ENCODE data around the gene CDK5RAP1.
"Not testable (repeated sequence)": the region's sequence is repeated elsewhere in the genome, so short reads cannot be mapped to it uniquely, and the experiment has no call there.

The CDK5RAP1 gene

DNA sequence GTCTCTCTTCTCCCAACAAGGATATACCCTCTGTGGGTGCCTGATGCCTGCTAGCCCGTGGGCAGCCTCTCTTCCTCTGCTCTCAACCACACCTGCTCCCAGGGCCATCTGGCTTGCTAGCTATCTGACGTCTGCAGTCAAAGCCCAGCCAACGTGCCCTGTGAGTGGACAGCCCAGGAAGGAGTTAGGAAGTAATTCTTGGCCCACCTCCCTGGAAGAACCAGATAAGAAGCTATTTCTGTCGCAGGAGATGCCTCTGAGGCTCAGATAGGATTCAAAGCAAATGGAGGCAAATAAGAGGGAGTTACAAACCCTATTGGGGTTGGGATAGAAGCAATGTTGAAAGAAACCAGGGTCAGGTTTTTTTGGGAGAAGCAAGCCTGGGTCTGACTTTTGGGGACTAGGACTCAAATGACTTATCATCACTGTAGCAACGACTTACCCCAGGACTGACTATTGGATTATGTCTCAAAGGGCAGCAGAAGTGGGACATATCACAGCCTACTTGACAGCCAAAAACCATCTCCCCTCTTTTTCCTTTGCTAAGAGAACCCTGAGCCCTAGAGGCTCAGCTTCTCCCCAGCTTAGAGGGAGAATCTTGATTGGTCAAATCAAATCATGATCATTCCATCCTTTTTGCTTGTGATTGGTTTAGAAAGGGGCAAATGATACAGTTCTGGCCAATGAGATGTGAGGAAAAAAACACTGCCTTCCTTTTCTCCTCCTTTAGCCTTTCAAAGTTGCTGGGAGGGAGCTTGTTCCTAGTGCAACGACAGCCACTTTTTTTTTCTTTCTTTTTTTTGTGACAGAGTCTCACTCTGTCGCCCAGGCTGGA is 18.0 kb upstream of the CDK5RAP1 start:
- no peak for FAIRE-seq

GRCh38 chr20:33418033-33418432 is 16.7 kb upstream of the CDK5RAP1 start:
- FAIRE-seq = no peak

DNA sequence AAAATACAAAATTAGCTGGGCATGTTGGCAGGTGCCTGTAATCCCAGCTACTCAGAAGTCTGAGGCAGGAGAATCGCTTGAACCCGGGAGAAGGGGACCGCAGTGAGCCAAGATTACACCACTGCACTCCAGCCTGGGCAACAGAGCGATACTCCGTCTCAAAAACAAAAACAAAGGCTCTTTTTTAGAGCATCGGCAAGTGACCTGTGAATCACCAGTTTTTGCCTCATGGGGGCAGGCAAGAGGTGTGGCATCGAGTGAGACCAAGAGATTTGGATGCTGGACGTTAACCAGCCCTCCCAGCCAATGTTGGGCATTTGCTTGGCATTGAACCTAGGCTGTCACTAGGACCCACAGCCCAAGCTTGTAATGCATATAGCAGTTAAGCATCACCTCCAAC is 14.6 kb upstream of the CDK5RAP1 start:
- no peak for FAIRE-seq

DNA sequence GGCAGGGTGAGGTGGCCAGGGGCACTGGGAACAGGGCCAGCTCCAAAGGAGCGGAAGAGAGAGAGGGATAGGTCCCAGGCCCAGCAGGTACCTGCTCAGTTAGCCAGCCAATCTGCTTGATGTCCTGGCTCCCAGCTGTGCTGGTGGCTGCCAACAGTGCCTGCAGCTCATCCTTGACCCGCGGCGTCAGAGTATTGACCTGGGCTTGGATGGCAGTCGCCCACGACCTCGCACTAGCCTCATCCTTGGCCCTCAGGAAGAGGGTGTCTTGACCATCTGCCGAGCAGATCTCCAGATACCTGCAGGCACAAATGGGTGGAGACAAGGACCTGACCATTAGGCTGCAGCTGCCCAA is 11.1 kb upstream of the CDK5RAP1 start:
- FAIRE-seq = no peak

DNA sequence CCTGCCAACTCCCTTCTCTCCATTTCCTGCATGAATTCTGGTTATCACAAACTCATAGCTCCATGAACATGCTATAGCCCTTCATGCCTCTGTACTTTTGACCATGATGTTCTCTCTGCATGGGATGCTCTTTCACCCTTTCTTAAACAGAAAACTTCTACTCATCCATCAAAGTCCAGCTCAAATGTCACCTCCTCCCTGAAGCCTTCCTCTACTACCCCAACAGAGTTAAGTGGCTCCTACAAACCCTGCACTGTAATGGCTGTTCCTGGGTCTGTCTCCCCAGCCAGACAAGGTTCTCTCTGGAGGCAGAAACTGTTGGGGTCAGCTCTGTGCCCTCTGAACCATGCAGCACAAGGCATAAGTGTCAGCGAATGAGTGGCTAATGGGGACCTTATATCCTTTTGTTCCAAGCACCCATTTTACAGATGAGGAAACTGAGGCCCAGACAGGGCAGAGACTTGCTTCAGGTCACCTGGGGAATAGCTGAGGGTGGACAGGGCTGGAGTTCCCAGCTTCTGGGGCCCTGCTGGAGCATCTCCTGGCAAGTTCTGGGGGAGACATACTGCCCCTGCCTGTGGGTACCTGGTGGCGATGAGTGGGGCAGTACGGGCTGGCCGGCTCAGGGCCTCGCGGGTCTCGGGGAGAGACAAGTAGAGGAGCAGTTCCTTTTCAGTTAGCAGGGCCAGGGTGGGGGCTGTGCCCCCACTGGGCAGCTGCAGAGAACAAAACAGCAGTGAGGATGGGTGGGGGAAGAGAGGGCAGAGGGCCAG is 10.6 kb upstream of the CDK5RAP1 start:
- FAIRE-seq = no peak

DNA sequence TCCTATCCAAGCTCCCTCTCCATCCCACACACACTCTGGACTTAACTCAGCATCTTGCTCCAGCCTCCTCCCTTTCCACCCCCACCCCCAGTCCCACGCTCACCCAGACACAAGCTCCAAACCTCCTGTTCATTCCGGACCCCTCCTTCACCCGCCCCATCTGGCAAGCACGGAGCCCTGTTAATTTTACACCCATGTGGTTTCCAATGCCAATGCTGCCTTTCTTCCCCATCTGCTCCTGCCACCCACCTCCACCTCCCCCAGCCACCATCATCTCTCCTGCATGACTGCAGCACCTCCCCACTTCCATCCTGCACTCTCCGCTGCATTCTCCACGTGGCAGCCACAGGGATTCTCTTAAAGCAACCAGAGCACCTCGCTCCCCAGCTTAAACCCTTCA is 9.9 kb upstream of the CDK5RAP1 start:
- no peak for FAIRE-seq

DNA sequence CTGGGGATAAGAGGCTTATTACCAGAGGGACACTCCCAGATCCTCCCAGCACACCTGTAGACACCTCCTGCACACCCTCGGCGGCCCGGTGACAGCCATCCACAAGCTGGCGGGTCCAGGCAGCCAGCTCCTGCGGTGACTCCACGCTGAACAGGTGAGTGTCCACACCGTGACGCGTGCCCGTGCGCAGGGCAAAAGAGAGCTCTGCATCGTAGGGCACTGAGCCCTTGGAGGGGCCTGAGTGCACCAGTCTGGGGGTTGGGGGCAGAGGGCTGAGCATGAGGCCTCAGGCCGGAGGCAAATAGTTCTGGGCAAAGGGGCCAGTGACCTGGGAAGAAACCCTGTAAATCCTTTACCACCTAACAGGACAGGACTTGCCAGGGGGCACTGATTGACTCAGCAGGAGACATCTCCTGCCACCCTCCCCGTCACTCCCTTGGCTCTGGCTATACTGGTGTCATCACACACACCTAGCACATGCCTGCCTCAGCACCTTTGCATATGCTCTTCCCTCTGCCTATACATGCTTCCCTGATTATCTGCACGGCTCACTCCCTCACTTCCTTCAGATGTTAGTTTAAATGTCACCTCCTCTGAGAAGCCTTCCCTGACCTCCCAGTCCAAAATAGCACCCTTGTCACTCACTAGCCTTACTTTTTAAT is 8.9 kb upstream of the CDK5RAP1 start:
- FAIRE-seq = no peak

GRCh38 chr20:33408716-33409654 is 7.7 kb upstream of the CDK5RAP1 start:
- FAIRE-seq = no peak

GRCh38 chr20:33408313-33408712 is 7.0 kb upstream of the CDK5RAP1 start:
- no peak for FAIRE-seq

DNA sequence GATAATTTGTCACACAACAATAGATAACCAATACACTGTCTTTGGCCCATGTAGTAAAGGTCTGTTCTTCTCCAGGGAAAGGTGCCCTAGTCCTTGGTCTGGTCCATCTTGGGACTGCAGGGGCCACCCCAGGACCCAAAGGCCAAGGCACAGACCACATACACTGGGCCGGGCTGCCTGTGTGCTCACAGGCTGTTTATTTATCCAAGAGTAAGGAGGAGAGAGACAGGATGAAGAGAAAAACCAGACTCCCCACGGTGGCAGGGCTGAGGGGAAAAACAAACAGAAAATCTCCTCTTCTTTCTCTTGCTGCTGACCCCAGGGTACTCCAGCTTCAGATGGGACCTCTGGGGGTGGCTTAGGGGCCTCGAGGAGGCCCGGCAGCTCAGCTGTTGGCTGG is 6.5 kb upstream of the CDK5RAP1 start:
- no peak for FAIRE-seq

GRCh38 chr20:33407251-33407650 is 5.9 kb upstream of the CDK5RAP1 start:
- no peak for FAIRE-seq

DNA sequence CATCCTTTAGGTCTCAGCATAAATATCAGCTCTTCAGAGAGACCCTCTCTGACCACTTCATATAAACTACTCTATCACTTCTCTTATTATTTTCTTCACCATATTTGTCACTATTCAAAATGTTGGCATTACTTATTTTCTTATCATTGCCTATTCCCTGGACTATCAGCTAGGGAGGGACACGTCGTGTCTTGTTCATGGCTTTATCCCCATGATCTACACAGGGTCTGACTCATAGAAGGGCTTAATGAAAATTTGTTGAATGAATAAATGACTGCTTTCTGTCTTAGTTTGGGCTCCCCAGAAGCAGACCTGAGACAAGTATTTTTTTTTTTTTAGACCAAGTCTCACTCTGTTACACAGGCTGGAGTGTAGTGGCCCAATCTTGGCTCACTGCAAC is 3.0 kb upstream of the CDK5RAP1 start:
- no peak for FAIRE-seq

DNA sequence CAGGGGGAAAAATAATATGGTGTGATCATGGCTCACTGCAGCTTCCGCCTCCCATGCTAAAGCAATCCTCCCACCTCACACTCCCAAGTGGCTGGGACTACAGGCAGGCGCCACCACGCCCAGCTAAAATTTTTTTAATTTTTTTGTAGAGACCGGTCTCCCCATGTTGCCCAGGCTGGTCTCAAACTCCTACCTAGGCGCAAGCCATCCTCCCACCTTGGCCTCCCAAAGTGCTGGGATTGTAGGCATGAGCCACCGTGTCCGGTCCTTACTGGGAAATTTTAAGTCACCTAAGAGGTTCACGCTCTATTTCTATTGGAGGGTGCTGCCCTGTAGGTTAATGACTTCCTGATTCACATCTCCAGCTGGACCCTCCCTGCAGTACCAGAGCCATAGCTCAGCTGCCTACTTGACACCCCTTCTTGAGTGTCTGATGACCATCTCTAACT is 626 bp upstream of the CDK5RAP1 start:
- FAIRE-seq = no peak

DNA sequence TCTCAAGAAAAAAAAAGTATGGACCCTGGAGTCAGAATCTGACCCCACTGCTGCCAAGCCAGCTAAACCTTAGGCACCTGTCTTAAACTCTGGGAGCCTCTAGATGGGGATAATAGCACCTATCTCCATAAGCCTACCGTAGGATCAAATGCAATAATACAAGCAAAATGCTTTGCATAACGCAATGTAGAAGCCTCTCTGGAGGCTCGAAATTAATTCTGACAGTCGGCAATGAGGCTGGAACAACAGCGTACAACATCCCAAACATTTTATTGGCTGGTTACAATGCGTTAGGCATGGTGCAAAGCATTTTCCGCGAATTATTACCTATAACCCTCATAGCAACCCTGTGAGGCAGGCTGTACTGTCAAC is 521 bp downstream of the CDK5RAP1 start:
- FAIRE-seq = no peak

DNA sequence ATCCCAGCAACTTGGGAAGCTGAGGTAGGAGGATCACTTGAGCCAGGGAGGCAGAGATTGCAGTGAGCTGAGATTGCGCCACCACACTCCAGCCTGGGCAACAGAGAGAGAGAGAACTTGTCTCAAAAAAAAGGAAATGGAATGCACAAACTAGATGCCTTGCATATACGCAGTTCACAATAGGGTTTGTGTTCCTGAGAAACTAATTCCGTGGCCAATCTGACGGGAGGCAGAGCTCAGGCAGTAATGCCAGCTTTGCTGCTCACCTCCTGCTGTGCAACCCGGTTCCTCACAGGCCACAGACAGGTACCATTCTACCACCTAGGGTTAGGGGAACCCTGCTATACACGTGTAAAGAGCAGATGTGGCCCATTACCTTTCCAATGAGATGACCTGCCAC is 1.4 kb downstream of the CDK5RAP1 start:
- FAIRE-seq = no peak

GRCh38 chr20:33394718-33395117 is 6.6 kb downstream of the CDK5RAP1 start:
- no peak for FAIRE-seq

DNA sequence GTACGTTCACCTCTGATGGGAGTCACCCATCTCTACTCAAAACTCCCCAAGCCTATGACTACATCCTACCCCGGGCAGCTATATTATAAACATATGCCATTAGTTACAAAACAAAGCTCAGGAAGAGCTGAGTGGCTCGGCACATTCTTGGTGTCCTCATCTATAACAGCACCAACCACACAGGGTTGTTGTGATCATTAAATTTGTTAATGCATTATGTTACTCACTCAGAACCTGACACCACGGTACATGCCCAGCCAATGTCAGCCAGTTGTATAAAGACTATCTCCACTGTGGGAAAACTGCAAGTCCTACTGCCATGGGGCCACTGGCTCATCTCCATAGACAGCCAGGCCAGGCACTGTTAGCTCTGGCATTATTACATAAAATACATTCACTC is 7.7 kb downstream of the CDK5RAP1 start:
- no peak for FAIRE-seq

DNA sequence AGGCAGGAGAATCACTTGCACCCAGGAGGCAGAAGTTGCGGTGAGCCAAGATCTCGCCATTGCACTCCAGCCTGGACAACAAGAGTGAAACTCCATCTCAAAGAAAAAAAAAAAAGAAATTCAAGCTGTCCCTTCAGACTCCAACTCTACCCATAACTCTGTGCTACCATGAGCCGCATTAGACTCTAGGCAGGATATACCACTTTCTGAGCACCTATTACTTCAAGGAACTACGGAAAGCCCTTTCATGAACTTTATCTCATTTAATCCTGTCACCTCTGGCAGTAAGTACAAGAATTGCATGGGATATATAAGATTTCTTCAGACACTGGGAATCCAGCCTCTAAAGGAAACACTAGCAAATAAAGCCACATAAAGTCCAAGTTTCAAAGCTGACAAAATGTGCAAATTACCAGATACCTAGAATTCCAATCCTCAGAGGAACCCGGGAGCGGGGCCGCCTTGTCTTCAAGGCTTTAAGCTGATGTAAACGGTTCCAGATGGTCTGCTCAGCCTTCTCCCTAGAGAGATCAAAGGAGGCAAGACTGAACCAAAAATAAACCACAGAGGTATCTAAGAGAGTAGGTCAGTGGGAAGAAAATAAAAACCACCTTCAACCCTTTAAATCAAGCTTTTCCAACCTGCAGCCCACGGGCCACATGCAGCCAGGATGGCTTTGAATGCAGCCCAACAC is 9.4 kb downstream of the CDK5RAP1 start:
- FAIRE-seq = no peak

- not testable (repeated sequence) for FAIRE-seq
Observed at GRCh38 chr20:33389326-33389725, 12.0 kb downstream of the CDK5RAP1 start.

- no peak for FAIRE-seq
Observed at GRCh38 chr20:33388268-33388667, 13.1 kb downstream of the CDK5RAP1 start.

GRCh38 chr20:33387177-33387576 is 14.1 kb downstream of the CDK5RAP1 start:
- FAIRE-seq = no peak

GRCh38 chr20:33386673-33387072 is 14.6 kb downstream of the CDK5RAP1 start:
- no peak for FAIRE-seq

All from islet of Langerhans (tissue), 1 donor.